SK-N-SH (cell line): ENCODE data around the gene RUNDC1. TPM values are rescaled to one million over a fixed set of nuclear protein-coding genes. Genes with fewer than 3 reads are reported as not detected.
A peak's percentile ranks its signal among the peaks of the same experiment; 100 is the strongest.
"Not testable (repeated sequence)": the region's sequence is repeated elsewhere in the genome, so short reads cannot be mapped to it uniquely, and the experiment has no call there.

Experiments used
- CTCF ChIA-PET: fragments of 300-600, 350-600 bp; formaldehyde crosslinking; extraction: SDS; loops from one replicate; lab custom pipeline; 2021; lab: Yijun Ruan, JAX
- POLR2A ChIA-PET: fragments of 350-600 bp; sonication (Branson Sonifier 250); formaldehyde crosslinking; extraction: SDS; loops from one replicate; lab custom pipeline; 2020; ENCODE audit warnings: antibody characterized with exemption, inconsistent platforms; lab: Yijun Ruan, JAX
- DNase-seq: peaks from one replicate; pipeline ENCODE4 v3.0.0; 2012
- H2AFZ ChIP-seq: fragments of 200-600 bp; sonication (generic); 2 replicates; pipeline ENCODE4 v1.8.1; 2016; ENCODE audit warnings: antibody characterized with exemption, mild to moderate bottlenecking, low read depth
- H3F3A ChIP-seq: fragments of 200-600 bp; sonication (generic); replicated peaks from 2 replicates; pipeline ENCODE3; 2016; ENCODE audit warnings: antibody characterized with exemption, mild to moderate bottlenecking; ENCODE audit not compliant: insufficient read depth
- H3K27ac ChIP-seq, 2 experiments: fragments of 200-500 bp in 1 of 2; fragments of 200-600 bp in 1 of 2; sonication (Bioruptor generic) in 1 of 2; sonication (generic), shearing (Covaris generic) in 1 of 2; 2 replicates each; pipeline versions ENCODE4 v1.5.1 to v1.6.1; 2014 to 2016; ENCODE audit warnings: low read depth in 2 of 2, inconsistent platforms in 1 of 2, low read length in 1 of 2, mild to moderate bottlenecking in 1 of 2, mixed read lengths in 1 of 2
- H3K27me3 ChIP-seq: fragments of 200-600 bp; sonication (generic), shearing (Covaris generic); 2 replicates; pipeline ENCODE4 v1.6.1; 2016; ENCODE audit warnings: mixed run types; ENCODE audit not compliant: insufficient read depth
- H3K36me3 ChIP-seq, 2 experiments: fragments of 200-500 bp in 1 of 2; fragments of 200-600 bp in 1 of 2; sonication (Bioruptor generic) in 1 of 2; sonication (generic) in 1 of 2; replicated peaks in 1 of 2; 2 replicates each; pipeline versions ENCODE3 to v1.5.1; 2014 to 2016; ENCODE audit warnings: low read length in 1 of 2, mild to moderate bottlenecking in 1 of 2; ENCODE audit not compliant: insufficient read depth in 2 of 2, control insufficient read depth in 1 of 2
- H3K4me1 ChIP-seq, 2 experiments: fragments of 200-500 bp in 1 of 2; fragments of 200-600 bp in 1 of 2; sonication (Bioruptor generic) in 1 of 2; sonication (generic), shearing (Covaris generic) in 1 of 2; 2 replicates each; pipeline versions ENCODE4 v1.5.1 to v1.6.1; 2014 to 2016; ENCODE audit warnings: low read depth in 1 of 2, low read length in 1 of 2, mixed run types in 1 of 2; ENCODE audit not compliant: insufficient read depth in 2 of 2, control insufficient read depth in 1 of 2
- H3K4me2 ChIP-seq: fragments of 200-600 bp; sonication (generic), shearing (Covaris generic); 2 replicates; pipeline ENCODE4 v1.6.1; 2017; ENCODE audit warnings: mixed run types
- H3K4me3 ChIP-seq, 2 experiments: fragments of 200-500 bp in 1 of 2; fragments of 200-600 bp in 1 of 2; sonication (Bioruptor generic) in 1 of 2; sonication (generic), shearing (Covaris generic) in 1 of 2; 2 replicates each; pipeline versions ENCODE4 v1.5.1 to v1.8.1; 2014 to 2016; ENCODE audit warnings: low read depth in 2 of 2, inconsistent platforms in 1 of 2, low read length in 1 of 2, mild to moderate bottlenecking in 1 of 2, mixed read lengths in 1 of 2, moderate library complexity in 1 of 2
- H3K79me2 ChIP-seq: fragments of 200-600 bp; sonication (generic); 2 replicates; pipeline ENCODE4 v1.8.1; 2017; ENCODE audit warnings: mild to moderate bottlenecking; ENCODE audit not compliant: insufficient read depth
- H3K9ac ChIP-seq: fragments of 200-600 bp; sonication (generic); 2 replicates; pipeline ENCODE4 v1.6.1; 2017; ENCODE audit warnings: mixed run types
- H3K9me2 ChIP-seq: fragments of 200-600 bp; sonication (generic); 2 replicates; pipeline ENCODE4 v1.6.1; 2017; ENCODE audit warnings: mixed run types
- H3K9me3 ChIP-seq: fragments of 200-600 bp; sonication (generic); 2 replicates; pipeline ENCODE4 v1.6.1; 2017; ENCODE audit warnings: mixed run types, mild to moderate bottlenecking, moderate library complexity
- H4K20me1 ChIP-seq: fragments of 200-600 bp; sonication (generic); 2 replicates; pipeline ENCODE4 v1.6.1; 2017; ENCODE audit warnings: mild to moderate bottlenecking, mixed run types; ENCODE audit not compliant: insufficient read depth
- CTCF ChIP-seq: fragments of 200-600 bp; sonication (generic); IDR thresholded peaks from 2 replicates; pipeline ENCODE4 v1.6.1; 2017; ENCODE audit warnings: antibody characterized with exemption, mild to moderate bottlenecking, moderate library complexity
- FOSL2 ChIP-seq: IDR thresholded peaks from 2 replicates; pipeline ENCODE4 v1.4.0; 2012; ENCODE audit warnings: low read depth, mild to moderate bottlenecking, moderate library complexity, borderline replicate concordance
- GABPA ChIP-seq: IDR thresholded peaks from 2 replicates; pipeline ENCODE4 v1.4.0; 2012; ENCODE audit warnings: low read depth, mild to moderate bottlenecking
- MEF2A ChIP-seq: IDR thresholded peaks from 2 replicates; pipeline ENCODE4 v1.4.0; 2012; ENCODE audit warnings: low read depth, borderline replicate concordance
- POLR2AphosphoS5 ChIP-seq: IDR thresholded peaks from 2 replicates; pipeline ENCODE4 v1.6.1; 2012; ENCODE audit warnings: low read depth, low read length
- RAD21 ChIP-seq: IDR thresholded peaks from 2 replicates; pipeline ENCODE4 v1.6.1; 2012; ENCODE audit warnings: mild to moderate bottlenecking, low read length
- RCOR1 ChIP-seq: fragments of 150-350 bp; IDR thresholded peaks from 2 replicates; pipeline ENCODE4 v1.6.1; 2017; ENCODE audit warnings: antibody characterized with exemption, low read length
- TEAD4 ChIP-seq: IDR thresholded peaks from 2 replicates; pipeline ENCODE4 v1.4.0; 2012; ENCODE audit warnings: mild to moderate bottlenecking, borderline replicate concordance; ENCODE audit not compliant: insufficient read depth
- WGBS: methylation state at CpG from one replicate; pipeline ENCODE4 v1.1.6; 2017; ENCODE audit warnings: low lambda C conversion rate; 5-methylcytosine and 5-hydroxymethylcytosine counted together
- polyA plus RNA-seq, 3 experiments: library from polyadenylated mRNA; depleted of rRNA; stranded (reverse); fragments of >200 nt; gene quantifications; 2 replicates each; pipeline ENCODE4 v1.2.3, GENCODE V29; 2012

Gene RUNDC1
- polyA plus RNA-seq, 1 of the 3 experiments (the other 2 are of a cell fraction), result 9.0 TPM

- H3K36me3 ChIP-seq, result no peaks in the 10 kb centered on the region
- no peaks in the 10 kb centered on the region for H3K27me3 ChIP-seq
- ChIA-PET CTCF (no interaction called here), POLR2A (no interaction called here)
- no peak overlapping the region for H3K27ac ChIP-seq
- no peaks in the 10 kb centered on the region for H3F3A ChIP-seq
- peaks cover 0 to 8% of the 10 kb centered on the region in 2 experiments; a peak in 1 of 4 replicates for H3K4me1 ChIP-seq
- H4K20me1 ChIP-seq, result no peaks in the 10 kb centered on the region
- TF ChIP-seq RAD21, result no peak
- no peak for TF ChIP-seq RCOR1
- no peak for TF ChIP-seq CTCF
- no peak for TF ChIP-seq TEAD4
- no peak for TF ChIP-seq MEF2A
- no peak for TF ChIP-seq GABPA
- TF ChIP-seq POLR2AphosphoS5, result no peak
- TF ChIP-seq FOSL2, result no peak
- no peaks in the 10 kb centered on the region for H3K9me3 ChIP-seq
- no peak overlapping the region for H3K4me2 ChIP-seq
- no peak overlapping the region for H2AFZ ChIP-seq
- no peak overlapping the region for H3K4me3 ChIP-seq
- no peak overlapping the region for H3K9ac ChIP-seq
- WGBS, result 83% methylated on average over 2 of the region's 2 CpGs
- H3K79me2 ChIP-seq, result peaks cover under 1% of the 10 kb centered on the region; the same call in 1 of the 2 replicates
- DNase-seq, result no peak
- H3K9me2 ChIP-seq, result no peaks in the 10 kb centered on the region
Observed at GRCh38 chr17:42975265-42975664, 5.1 kb upstream of the RUNDC1 start.

DNA sequence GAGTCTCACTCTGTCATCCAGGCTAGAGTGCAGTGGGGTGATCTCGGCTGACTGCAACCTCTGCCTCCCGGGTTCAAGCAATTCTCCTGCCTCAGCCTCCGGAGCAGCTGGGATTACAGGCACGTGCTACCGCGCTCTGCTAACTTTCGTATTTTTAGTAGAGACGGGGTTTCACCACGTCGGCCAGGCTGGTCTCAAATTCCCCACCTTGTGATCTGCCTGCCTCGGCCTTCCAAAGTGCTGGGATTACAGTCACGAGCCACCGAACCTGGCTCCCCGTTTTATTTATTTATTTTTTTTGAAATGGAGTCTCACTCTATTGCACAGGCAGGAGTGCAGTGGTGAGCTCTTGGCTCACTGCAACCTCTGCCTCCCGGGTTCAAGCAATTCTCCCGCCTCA, 4.7 kb upstream of the RUNDC1 start:
- DNase-seq, H3K27ac ChIP-seq, H3K9ac ChIP-seq, H3K4me1 ChIP-seq, H4K20me1 ChIP-seq, H3K4me3 ChIP-seq, POLR2A ChIA-PET, H2AFZ ChIP-seq, H3K9me3 ChIP-seq, H3K4me2 ChIP-seq, H3F3A ChIP-seq, H3K9me2 ChIP-seq, H3K27me3 ChIP-seq, H3K36me3 ChIP-seq, H3K79me2 ChIP-seq: not testable (repeated sequence)
- WGBS, result 85% methylated on average over 16 of the region's 16 CpGs
- CTCF ChIA-PET, result interaction anchor here (1.2 kb wide), 1 partner anchor 22 kb away, joined by 3 read pairs; the partner anchor contains the start of gene RPL27

DNA sequence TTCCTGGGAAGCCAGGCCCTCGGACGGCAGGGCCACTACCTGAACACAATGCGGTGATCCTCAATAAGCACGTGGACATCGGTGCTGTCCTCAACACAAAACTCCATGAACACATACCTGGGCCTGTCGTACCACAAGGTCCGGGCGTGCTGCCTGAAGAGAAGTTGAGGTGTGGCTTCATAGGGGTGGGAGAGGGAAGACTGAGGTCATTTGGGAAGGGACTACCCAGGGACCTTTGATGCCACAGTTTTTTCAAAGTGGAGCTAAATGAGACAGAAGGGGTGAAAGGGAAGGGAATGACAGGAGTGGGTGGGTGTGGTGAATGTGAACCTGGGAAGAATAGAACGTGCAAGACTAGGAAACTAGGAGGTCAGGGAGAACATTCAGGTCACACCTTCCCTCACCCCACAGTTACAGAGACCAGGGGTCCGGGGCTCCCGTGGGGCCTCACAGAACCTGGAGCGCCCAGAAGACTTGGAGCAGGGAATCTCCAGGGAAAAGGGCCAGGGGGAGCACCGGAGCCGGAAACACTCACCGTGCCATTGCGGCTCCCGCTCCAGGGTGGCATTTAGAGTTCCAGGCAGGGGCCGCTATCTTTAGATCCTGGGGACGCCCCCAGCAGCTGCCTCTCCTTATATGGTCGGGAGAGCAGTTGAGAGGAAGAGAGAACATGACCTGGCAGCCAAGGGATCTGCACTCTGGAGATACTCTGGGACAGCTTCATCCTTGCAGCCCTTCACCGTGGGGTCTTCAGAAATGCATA, 673 bp upstream of the RUNDC1 start, which contains the start of gene PTGES3L:
PTGES3L (minus strand) TSS at position 570 of the 763 bp plus-strand sequence; CDS start at position 543, 27 bp downstream.
- H3K4me1 ChIP-seq, result peaks cover 10 to 12% of the 10 kb centered on the region in 2 experiments; a peak in 2 of 4 replicates
- CTCF ChIA-PET, result interaction anchor here (1.6 kb wide), 1 partner anchor 18 kb away, joined by 9 read pairs; the partner anchor contains the start of gene RPL27
- peaks cover 44% of the 10 kb centered on the region for H3K79me2 ChIP-seq
- peak within 1 kb of the TSS; percentile 90 for H2AFZ ChIP-seq
- peak within 1 kb of the TSS; percentile 81 for H3K9ac ChIP-seq
- no peaks in the 10 kb centered on the region for H3K9me2 ChIP-seq
- WGBS, result 54% methylated on average over 14 of the region's 21 CpGs
- H3K27ac ChIP-seq, result peak within 1 kb of the TSS; percentile 69 to 87
- H3K9me3 ChIP-seq, result no peaks in the 10 kb centered on the region
- no peaks in the 10 kb centered on the region for H3K27me3 ChIP-seq
- POLR2A ChIA-PET, result interaction anchor here (0.6 to 1.8 kb wide), 3 partner anchors 15 to 186 kb away, joined by 3 to 11 read pairs (median 5); partner anchors contain the start of gene RPL27
- TF ChIP-seq CTCF (no peak), MEF2A (no peak), GABPA (peak; percentile 51)
- peaks cover 8% of the 10 kb centered on the region for H3F3A ChIP-seq
- DNase-seq, result peak; percentile 91
- peak within 1 kb of the TSS; percentile 71 to 97 for H3K4me3 ChIP-seq
- H3K4me2 ChIP-seq, result peak within 1 kb of the TSS; percentile 81
- H4K20me1 ChIP-seq, result peaks cover 5% of the 10 kb centered on the region; the same call in 1 of the 2 replicates
- H3K36me3 ChIP-seq, result peaks cover 0 to 2% of the 10 kb centered on the region in 2 experiments
